Stimulated activated CD4-positive, alpha-beta T cell treated with anti-CD3 and anti-CD28 coated beads, Interleukin-1b, Interleukin-23, amount 100 ng/mL, for 1 hour (primary cell): Measurements from ENCODE around the gene TMCO6.
"Not testable (repeated sequence)": the region's sequence is repeated elsewhere in the genome, so short reads cannot be mapped to it uniquely, and the experiment has no call there.

Source experiments
- DNase-seq, 2 donors: peaks; one replicate each; pipeline ENCODE4 v3.0.0-alpha.2; 2020; ENCODE audit warnings: low read depth in 2 of 2

The TMCO6 gene

DNA sequence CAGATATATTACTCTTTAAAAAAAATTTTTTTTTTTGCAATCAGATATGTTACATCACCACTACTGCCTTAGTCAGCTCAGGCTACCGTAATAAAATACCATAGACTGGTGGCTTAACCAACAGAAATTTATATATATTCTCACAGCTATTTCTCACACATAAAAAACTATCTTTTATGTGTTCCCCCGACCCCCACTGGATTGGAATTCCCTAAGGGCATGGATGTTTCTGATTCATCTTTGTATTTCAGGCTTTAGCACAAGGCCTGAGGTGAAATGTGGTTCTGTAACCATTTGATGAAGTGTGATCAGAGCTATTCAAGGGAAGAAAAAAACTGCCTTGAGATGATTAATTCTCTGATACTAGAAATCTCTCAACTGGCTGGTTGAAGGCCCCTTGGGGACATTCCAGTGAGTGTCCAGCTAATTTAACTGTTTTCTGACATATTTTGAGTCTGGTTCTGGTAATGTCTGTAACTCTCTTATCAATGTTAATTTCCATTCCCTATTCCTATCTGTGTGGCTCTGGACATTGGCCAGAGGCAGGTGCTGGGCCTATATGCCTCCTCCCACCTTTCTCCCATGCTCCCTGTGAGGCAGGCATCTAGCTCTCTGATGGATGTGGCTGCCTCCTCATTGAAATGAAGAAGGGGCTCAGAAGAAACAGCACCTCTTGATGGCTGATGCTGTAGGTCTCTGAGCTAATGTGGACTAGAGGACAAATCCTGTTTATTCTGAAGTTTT is 8.8 kb upstream of the TMCO6 start:
- no peak for DNase-seq

DNA sequence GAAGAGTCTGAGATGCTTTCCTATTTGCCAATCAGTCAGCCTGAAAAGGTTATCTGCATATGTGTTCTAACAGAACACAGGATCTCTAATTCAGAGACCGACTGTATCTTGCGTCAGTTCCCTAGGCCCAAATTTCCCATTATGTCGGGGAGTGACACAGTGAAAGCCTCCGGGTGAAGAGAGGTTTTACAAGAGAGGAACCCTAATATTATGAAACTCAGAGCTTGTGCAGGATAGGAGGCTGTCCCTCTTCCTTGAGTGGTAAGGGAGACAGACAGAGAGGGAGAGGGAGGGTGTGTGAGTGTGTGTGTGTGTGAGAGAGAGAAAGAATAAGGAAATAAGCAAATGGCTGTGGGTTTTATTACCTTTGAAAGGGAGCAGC is 8.2 kb upstream of the TMCO6 start:
- DNase-seq = no peak

DNA sequence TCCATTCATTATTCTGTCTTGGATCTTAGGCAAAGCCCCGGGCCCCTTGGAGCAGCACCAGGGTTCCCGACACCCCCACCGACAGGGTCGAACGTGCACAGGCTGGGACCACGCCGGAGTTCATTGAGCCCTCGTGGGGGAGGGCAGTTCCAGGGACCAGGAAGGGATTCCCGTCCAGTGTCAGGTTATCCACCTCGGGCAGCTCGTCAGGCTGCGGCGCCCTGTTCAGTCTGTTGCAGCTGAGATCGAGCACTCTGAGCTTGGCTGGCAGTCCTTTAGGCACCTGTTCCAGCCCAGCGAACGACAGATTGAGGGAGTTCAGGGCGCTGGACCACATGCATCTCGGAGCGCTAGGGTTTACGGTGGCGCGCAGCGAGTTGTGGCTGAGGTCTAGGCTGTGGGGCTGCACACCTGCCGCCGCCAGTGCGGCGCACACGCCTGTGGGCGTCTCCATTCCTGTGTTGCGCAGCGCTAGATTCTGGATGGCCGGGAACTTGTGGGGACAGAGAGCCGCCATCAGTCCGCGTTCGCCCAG is 7.4 kb upstream of the TMCO6 start:
- no peak for DNase-seq

DNA sequence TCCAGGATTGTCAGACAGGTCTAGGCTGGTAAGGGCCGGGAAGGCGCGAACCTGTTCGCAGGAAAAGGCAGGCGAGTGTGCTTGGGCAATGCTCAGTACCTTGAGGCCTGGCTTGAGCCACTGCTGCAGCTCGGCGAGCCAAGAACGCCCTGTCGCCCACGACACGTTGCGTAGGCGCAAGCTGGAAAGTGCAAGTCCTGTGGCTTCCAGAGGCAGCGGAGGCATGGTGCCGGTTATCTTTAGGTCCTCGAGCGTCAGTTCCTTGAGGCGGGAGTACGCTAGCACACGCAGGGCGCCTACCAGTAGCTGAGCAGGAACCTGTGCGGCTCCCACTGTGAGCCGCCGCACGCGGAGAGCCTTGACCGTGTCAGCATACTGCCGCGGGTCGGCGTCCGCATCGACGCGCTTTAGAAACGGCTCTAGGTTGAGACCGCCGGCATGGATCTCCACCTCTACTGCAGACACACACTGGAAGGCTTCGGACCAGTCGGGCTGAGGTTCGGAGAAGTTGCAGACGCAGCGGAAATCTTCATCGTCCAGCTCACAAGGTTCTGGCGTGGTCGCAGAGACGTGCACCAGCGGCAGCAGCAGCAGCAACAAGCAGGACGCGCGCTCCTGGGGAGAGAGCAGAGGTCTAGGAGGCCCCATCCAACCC is 6.8 kb upstream of the TMCO6 start:
- peak in 1 of 2 donors; percentile 13 for DNase-seq

DNA sequence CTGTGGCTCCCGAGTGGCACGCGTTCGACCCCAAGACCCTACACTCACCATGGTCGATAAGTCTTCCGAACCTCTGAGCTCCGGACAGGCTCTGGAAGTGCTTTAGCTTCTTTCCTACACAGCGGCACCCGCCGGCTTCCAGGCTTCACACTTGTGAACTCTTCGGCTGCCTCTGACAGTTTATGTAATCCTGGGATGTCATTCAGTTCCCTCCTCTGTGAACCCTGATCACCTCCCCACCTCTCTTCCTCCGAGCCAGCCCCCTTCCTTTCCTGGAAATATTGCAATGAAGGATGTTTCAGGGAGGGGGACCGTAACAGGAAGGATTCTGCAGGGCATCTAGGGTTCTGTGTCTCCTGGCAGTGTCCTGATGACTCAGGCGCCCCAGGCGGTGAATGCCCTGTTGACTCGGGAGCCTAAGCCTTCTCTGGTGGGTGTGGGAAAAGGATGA is 6.2 kb upstream of the TMCO6 start, which contains the start of gene CD14:
Gene CD14 (minus strand): TSS at position 155 of the 451 bp plus-strand sequence. CDS start 104 bp downstream, at position 51.
- DNase-seq = no peak

DNA sequence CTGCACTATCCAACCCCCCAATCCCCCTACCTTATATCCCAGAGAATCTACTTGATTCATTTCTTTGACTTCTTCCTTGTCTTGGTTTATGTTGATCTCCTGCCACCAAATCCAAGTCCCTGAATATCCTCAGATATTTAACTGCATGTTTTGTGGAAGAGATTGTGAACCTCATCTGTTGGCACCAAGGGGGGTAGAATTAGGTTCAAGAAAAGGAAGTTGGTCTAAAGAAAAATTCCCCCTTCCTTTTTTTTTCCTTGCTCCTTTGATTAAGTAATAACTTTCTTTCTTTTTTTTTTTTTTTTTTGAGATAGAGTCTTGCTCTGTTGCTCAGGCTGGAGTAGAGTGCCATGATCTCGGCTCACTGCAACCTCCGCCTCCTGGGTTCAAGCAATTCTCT is 5.8 kb upstream of the TMCO6 start:
- no peak for DNase-seq

DNA sequence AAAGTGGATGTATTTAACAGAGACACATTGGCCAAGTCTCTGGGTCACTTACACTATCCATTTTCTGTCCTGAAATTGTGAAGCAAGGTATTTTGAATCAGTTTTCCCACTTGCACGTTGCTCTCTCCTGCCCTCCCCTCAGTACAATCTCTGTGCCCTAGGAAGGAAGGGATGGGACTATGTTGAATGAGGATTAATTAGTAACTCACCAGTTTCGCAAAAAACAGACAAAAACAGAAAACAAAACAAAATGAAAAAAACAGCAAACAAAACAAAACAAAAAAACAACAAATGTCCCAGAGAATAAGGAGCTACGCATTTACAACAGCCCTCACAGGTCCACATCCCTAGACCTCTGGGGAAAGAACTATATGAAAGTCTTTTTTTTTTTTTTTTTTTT is 5.1 kb upstream of the TMCO6 start:
- no peak for DNase-seq

DNA sequence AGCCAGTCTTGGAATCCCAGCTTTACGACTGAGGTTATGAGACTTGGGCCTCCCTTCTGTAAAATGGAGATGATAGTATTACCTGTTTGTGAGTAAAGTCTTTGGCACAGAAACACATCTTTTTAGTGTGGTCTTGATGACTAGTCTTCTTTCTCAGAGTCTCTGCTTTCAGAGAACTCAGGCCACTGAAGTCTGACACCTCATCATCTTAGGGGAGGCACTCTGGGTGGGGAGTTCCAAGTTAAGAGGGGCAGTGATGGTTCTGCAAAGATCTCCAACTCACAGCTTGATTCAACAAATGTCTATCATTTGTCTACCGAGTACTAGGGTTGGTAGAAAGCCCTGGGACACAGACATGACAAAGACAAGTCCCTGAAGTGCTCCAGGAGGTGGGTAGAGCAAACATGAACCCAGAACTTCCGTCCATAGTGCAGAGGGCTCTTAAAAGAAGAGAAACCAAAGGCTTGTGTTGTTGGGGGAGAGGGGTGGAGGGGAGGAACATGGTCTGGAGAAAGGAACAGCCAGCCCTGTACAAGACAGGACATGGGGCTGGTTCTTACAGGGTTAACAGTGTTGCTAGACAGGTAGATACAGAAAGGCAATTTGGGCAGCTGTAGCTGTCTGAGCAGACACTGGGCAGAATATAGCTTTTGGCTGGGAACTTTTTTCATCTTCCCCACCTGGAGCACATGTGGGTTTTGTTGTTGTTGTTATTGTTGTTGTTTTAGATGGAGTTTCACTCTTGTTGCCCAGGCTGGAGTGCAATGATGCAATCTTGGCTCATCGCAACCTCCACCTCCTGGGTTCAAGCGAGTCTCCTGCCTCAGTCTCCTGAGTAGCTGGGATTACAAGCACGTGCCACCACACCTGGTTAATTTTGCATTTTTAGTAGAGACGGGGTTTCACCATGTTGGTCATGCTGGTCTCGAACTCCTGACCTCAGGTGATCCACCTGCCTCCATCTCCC is 3.7 kb upstream of the TMCO6 start:
- DNase-seq = no peak

DNA sequence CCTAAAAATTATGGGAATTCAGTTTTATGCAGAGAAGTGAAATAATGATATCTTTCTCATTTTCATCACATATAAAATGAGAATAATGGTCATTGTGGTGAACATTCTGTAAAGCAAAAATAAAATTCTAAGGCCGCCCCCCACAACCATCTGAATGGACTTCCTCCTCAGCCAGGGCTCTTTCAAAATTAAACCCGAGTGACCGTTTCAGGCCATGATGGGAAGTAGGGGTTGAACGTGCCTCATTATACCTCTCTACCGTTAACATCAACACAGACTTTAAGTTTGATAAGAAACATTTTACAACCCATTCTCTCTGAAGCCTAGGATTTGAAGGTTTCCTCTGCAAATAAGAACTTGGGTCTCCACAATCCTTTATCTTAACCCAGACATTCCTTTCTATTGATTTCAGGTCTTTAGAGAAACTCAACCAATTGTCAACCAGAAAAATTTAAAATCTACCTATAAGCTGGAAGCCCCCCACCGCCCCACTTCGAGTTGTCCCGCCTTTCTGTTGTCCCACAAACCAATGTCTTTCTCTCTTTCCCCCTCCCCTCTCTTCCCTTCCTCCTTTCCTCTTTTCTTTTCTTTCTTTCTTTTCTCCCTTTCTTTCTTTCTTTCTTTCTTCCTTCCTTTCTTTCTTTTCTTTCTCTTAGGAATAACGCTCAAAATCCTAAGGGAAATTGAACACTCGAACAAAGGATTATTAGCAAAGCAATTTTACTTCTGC is 1.7 kb upstream of the TMCO6 start:
- DNase-seq = no peak

DNA sequence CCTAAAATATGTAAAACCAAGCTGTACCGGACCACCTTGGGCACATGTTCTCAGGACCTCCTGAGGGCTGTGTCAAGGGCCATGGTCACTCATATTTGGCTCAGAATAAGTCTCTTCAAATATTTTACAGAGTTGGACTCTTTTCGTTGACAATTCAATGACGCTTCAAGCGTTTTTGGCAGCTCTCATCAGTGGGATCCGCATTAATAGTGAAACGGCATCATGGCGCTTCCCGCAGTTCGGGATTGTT is 428 bp upstream of the TMCO6 start:
- DNase-seq = not testable (repeated sequence)

DNA sequence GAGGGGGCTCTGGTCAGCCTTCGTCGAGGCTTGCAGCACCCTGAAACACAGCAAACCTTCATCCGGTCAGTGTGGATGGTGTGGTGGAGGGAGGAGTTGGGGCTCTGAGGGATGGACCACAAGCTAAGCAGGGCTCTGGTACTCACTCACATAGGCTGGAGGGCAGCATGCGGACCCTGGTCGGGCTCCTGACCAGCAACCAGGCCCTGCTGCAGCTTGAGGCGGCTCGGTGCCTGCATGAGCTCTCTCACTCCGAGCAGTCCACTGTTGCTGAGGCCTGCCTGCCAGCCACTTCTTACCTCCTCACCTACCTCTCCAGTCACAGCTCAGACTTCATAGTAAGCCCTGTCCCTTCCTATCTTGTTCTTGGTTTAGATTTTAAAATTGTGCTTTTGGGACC is 2.5 kb downstream of the TMCO6 start:
- no peak for DNase-seq

DNA sequence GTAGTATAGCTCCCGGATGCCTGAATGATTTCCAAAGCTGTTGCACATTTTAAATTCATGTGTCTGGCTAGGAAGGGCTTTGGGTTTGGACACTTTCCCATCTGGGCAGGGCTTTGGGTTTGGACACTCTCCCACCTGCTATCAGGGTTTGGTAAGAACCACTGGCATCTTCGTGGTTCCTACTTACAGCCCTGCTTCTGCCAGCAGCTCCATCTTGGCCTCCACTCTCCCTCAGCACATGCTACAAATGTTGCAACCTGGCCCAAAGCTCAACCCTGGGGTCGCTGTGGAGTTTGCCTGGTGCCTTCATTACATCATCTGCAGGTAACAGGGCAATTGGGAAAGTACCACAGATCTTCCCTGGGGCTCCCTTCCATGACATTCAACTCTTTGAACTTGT is 3.5 kb downstream of the TMCO6 start:
- DNase-seq = no peak

DNA sequence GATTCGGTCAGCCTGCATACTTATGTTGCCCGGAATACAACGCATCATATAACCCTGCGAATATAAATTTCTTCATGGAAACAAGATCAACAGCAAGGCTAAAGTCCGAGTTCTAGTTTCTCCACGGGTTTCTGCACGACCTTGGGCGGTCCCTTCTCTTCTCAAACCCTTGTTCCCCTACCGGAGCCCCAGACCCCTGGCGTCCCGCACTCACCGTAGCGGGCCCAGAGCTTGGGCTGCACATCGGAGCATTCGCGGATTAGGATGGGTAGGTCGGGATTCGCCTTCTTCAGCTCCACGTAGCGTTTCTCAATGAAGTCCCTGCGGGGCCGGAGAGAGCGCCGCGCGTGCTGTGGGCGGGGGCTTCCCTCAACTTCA is 7.8 kb downstream of the TMCO6 start:
- no peak for DNase-seq

DNA sequence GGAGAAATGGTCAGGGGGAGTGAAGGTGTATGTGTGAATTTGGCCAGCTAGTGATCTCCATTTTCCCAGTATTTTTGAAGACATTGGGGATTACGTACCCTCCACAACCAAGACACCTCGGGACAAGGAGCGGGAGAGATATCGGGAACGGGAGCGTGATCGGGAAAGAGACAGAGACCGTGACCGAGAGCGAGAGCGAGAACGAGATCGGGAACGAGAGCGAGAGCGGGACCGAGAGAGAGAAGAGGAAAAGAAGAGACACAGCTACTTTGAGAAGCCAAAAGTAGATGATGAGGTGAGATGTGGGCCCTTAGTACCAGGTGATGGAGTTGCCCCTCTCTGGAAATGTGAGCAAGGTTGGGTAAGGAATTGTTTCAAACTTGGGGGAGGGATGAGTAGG is 19.6 kb downstream of the TMCO6 start:
- no peak for DNase-seq

DNA sequence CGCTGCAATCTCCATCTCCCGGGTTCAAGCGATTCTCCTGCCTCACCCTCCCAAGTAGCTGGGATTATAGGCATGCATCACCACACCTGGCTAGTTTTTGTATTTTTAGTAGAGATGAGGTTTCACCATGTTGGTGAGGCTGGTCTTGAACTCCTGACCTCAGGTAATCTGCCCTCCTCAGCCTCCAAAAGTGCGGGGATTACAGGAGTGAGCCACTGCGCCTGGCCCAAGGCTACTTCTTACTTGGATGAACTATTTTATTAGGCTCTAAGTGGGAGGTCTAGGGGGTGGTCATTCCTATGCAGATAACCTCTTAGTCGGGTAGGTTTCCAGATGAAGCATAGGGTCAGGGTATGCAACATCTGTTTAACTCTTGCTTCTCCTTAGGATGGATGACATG is 21.1 kb downstream of the TMCO6 start:
- not testable (repeated sequence) for DNase-seq

DNA sequence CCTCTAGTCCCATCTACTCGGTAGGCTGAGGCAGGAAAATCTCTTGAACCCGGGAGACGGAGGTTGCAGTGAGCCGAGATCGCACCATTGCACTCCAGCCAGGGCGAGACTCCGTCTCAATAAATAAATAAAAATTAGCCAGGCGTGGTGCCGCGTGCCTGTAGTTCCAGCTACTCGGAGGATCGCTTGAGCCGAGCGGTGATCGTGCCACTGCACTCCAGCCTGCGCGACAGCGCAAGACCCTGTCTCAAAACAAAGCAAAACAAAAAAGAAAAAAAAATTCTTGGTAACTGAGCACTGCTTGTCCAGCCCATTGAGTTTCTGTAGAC is 24.7 kb downstream of the TMCO6 start:
- no peak for DNase-seq

DNA sequence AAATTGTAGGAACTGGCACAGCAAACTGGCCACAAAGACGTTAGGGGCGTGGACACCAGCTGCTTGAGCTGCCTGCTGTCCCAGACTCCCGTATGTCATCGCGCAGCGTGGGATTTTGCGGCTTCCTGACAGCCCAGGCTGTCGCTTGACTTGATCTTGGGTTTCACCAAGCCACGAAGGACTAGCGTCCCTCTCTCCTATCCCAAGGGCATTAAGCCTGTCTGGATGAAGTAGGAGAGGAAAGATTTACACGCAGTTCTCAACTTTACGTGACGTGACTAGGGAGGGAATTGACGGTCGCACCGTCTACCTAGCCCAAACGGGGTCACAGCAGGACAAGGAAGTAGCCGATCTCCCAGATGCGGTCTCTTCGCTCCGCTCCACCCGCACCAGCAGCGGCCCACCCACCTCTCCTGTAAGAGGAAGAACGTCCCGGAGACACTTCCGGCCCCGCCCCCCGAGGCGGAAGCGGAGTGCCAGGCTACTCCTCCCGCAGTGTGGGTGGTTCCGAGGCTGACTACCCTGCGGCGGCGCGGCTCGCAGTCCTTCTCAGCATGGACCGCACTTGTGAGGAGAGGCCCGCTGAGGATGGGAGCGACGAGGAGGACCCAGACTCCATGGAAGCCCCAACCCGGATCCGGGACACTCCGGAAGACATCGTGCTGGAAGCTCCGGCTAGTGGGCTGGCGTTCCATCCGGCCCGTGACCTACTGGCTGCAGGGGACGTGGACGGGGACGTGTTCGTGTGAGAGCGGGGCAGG is 25.3 kb downstream of the TMCO6 start, which contains the start of gene WDR55:
Gene WDR55 (plus strand): TSS at position 546 of the 761 bp plus-strand sequence. CDS start 9 bp downstream, at position 555.
- peak; percentile 84 to 91 for DNase-seq

DNA sequence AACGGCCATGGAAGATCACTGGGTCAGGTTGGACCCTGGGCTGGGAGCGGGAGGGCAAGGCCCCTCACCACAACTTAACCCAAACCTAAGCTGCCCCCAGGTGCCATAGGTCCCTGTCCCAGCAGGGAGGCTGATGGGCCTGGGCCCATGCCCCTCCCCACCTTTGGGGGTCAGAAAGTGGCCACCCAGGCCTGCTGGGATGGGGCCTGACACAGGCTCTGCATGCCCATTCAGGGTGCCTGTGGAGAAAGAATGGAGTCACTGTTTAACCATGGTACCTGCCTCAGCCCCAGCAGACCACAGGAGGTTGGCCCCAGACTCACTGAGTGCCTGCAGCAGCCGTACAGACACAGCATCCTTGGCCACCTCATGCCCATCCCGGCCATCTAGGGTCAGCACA is 31.8 kb downstream of the TMCO6 start:
- DNase-seq = not testable (repeated sequence)

DNA sequence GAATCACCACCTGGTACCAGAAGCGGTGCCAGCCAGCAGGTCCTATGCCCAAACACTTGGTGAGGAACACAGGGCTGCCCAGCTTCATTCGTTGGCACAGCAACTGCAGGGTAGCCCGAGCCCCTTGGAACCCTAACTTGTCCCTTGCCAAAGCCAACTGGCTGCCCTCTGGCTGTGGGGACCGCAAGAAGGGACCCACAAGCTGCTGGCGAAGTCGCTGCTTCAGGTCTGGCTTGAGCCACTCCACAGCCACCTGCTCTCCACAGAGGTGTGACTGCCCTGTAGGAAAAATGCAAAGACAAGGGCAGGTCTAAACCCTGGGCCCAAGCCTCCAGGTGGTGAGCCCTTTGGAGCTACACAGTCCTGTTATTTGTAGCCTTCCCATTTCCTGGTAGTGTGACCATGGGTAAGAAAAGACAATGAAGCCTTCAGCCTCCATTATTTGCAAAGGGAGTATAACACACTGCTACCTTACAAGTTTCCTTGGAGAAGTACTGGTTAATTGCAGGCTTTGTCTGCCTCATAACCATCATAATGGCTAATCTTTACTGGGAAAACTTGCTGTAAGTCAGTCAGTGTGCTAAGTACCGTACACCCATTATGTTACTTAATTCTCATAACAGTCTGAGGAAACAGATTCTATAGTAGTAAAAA is 32.3 kb downstream of the TMCO6 start:
- DNase-seq = no peak

DNA sequence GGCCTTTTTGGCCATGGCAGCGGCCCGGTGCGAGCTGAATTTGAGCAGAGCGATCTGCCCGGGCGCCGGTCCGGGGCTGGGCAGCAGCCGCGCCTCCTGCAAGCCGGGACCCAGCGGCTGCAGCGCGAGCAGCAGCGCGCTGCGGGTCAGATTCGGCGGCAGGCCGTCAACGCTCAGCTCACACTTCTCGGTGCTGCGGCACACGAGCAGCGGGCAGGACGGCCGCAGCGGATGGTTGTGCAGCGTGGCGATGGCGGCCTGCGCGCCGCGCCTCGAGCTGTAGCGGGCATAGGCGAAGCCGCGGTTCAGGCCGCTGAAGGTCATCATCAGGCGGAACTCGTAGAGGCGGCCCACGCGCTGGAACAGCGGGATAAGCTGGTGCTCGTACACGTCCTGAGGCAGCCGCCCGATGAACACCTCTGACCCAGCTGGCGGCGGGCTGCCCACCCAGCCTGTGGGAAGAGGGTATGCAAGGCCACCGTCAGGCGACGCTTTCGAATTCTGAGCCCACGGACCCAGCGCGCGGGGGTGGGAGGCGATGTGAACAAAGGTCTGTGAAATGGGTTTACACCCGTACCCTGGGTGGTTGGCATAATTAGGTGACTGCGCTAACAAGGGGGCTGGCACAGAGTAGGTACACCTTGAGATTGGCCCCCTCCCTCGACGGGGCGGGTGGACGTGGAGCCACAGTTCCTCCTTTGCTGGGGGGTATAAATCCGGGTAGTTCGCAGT is 33.4 kb downstream of the TMCO6 start:
- no peak for DNase-seq
